ENCODE measurements around the gene RHBG. TPM values are rescaled to one million over a fixed set of nuclear protein-coding genes. Genes with fewer than 3 reads are reported as not detected.

The RHBG gene
- total RNA-seq, 3 donors from 2014 or later (not counting 1 experiment from before 2014, with no cell fraction given) = not detected

DNA sequence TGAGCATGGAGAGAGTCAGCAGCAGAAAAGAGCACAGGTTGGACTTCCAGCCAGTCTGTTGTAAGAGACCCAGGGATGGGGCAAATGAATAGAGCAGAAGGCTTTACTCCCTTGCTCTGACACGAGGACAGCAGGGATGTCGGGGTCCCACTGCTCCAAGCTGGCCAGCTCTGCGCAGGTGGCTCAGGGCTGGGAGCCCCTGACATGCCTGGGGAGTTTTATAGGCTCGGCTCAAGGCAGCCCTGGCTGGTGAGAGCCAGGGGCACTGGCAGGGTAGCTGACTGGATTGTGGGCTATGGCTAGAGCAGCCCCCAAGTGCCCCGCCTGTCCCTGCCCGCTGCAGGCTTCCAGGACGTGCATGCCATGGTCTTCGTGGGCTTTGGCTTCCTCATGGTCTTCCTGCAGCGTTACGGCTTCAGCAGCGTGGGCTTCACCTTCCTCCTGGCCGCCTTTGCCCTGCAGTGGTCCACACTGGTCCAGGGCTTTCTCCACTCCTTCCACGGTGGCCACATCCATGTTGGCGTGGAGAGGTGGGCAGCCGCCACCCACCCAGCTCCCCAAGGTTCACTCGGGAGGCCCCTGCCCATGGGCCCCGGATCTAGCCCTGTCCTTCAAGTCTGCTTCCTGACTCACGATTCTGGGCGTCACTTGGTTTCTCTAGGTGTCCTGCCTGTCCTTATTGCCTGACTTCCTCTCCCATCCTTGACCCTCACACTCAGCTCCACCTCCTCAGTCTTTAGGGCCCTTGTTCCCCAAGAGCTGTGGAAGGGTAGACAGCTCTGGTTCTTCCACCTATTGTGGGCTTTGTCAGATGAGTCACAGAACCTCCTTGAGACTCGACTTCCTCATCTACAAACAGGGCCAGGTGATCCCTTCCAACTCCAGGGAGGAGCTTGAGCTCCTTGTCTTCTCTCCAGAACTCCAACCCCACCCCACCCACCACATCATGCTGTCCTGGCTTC, 8.2 kb downstream of the RHBG start:
- Mint-ChIP-seq H3K4me3 (no peak overlapping the region), H3K4me1 (no peaks in the 10 kb centered on the region), H3K36me3 (no peaks in the 10 kb centered on the region), H3K27ac (no peak overlapping the region), H3K9me3 (no peaks in the 10 kb centered on the region), H3K27me3 (ENCODE audit: low read depth in 2 of 2) (peaks cover 7 to 9% of the 10 kb centered on the region in 2 donors)
- Histone ChIP-seq H3K4me1 (ENCODE audit: control insufficient read depth, insufficient read depth, low read length) (no peaks in the 10 kb centered on the region), H3K27me3 (ENCODE audit: control insufficient read depth, insufficient read depth, low read length) (no peaks in the 10 kb centered on the region), H3K36me3 (ENCODE audit: control insufficient read depth, insufficient read depth, low read length) (no peaks in the 10 kb centered on the region), H3K4me3 (ENCODE audit: low read length) (no peak overlapping the region), H3K27ac (ENCODE audit: low read length) (no peak overlapping the region), H3K9me3 (ENCODE audit: control insufficient read depth, insufficient read depth, low read length) (no peaks in the 10 kb centered on the region)
- ATAC-seq (no peak), DNase-seq (no peak)
- WGBS (ENCODE audit: insufficient coverage) = 61% methylated on average over 20 of the region's 20 CpGs
- intact Hi-C loops (cut with micrococcal nuclease) = no loop called here
- TF ChIP-seq, protein P1, sequence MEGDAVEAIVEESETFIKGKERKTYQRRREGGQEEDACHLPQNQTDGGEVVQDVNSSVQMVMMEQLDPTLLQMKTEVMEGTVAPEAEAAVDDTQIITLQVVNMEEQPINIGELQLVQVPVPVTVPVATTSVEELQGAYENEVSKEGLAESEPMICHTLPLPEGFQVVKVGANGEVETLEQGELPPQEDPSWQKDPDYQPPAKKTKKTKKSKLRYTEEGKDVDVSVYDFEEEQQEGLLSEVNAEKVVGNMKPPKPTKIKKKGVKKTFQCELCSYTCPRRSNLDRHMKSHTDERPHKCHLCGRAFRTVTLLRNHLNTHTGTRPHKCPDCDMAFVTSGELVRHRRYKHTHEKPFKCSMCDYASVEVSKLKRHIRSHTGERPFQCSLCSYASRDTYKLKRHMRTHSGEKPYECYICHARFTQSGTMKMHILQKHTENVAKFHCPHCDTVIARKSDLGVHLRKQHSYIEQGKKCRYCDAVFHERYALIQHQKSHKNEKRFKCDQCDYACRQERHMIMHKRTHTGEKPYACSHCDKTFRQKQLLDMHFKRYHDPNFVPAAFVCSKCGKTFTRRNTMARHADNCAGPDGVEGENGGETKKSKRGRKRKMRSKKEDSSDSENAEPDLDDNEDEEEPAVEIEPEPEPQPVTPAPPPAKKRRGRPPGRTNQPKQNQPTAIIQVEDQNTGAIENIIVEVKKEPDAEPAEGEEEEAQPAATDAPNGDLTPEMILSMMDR (IDR thresholded peaks at IDR 0.05) = no peak

DNA sequence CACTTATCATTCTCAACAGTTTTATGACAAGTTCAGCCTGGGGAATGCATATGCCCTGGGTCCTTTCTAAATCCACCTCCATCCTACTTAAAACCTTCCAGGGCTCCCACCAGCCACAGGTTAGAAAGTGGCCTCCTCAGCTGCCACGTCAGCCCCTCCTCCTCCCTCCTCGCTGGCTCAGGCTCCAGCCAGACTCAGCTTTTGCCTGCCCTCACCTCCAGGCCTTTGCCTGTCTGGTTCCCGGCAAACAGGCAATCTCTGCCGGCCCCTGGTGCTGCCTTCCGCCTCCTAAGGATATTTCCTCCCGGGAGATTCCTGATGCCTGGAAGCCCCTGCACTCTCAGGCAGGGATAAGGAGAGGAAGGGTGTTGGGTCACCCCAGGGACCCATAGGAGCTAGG, 9.5 kb downstream of the RHBG start:
- H3K27me3 ChIP-seq (ENCODE audit: control insufficient read depth, insufficient read depth, low read length) = no peaks in the 10 kb centered on the region
- H3K9me3 Mint-ChIP-seq = no peaks in the 10 kb centered on the region
- H3K9me3 ChIP-seq (ENCODE audit: control insufficient read depth, insufficient read depth, low read length) = no peaks in the 10 kb centered on the region
- intact Hi-C loops (cut with micrococcal nuclease) = no loop called here
- ATAC-seq (no peak), DNase-seq (no peak)
- H3K4me3 Mint-ChIP-seq = no peak overlapping the region
- no peaks in the 10 kb centered on the region for H3K4me1 ChIP-seq (ENCODE audit: control insufficient read depth, insufficient read depth, low read length)
- no peak overlapping the region for H3K4me3 ChIP-seq (ENCODE audit: low read length)
- no peak overlapping the region for H3K27ac ChIP-seq (ENCODE audit: low read length)
- no peak overlapping the region for H3K27ac Mint-ChIP-seq
- H3K36me3 ChIP-seq (ENCODE audit: control insufficient read depth, insufficient read depth, low read length) = no peaks in the 10 kb centered on the region
- 91% methylated on average over 6 of the region's 6 CpGs for WGBS (ENCODE audit: insufficient coverage)
- no peaks in the 10 kb centered on the region for H3K36me3 Mint-ChIP-seq
- no peaks in the 10 kb centered on the region for H3K4me1 Mint-ChIP-seq
- TF ChIP-seq, protein P1 (IDR thresholded peaks at IDR 0.05) = no peak
- peaks cover 0 to 6% of the 10 kb centered on the region in 2 donors for H3K27me3 Mint-ChIP-seq (ENCODE audit: low read depth in 2 of 2)

DNA sequence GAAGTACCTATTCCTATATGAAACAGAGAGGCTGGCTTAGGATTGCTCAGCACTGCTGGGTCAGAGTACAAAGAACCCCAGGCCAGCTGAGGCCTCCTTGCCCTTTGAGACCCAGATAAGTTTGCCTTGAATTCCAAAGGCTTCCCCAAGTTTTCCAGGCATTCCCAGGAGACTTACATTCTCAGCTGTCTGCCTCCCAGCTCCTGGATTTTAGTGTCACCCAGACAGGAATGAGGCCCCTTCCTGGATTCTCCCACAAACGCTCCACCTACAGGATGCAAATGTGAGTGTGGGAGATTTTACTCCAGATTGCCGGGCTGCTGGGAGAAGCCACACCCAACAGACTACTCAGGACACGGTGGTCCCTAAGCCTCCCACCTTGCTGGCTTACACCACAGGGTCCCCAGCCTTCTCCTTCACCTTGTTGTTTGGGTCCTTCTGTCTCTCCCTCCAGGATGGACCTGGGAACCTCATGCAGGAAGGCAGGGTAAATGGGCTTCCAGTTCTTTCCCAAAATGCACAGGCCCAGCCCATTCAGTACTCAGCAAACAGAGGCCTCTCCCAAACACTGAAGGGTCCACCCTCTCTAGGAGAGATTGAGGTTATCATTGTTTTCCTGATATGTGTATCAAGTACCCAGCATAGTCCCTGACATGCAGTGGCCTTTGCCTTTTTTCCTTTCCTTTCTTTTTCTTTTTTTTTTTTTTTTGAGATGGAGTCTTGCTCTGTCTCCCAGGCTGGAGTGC, 10.6 kb downstream of the RHBG start:
- Histone ChIP-seq H3K9me3 (ENCODE audit: control insufficient read depth, insufficient read depth, low read length) (no peaks in the 10 kb centered on the region), H3K36me3 (ENCODE audit: control insufficient read depth, insufficient read depth, low read length) (no peaks in the 10 kb centered on the region), H3K27me3 (ENCODE audit: control insufficient read depth, insufficient read depth, low read length) (no peaks in the 10 kb centered on the region), H3K27ac (ENCODE audit: low read length) (no peak overlapping the region), H3K4me3 (ENCODE audit: low read length) (no peak overlapping the region), H3K4me1 (ENCODE audit: control insufficient read depth, insufficient read depth, low read length) (no peaks in the 10 kb centered on the region)
- TF ChIP-seq, protein P1 (IDR thresholded peaks at IDR 0.05) = no peak
- H3K4me1 Mint-ChIP-seq = no peaks in the 10 kb centered on the region
- intact Hi-C loops (cut with micrococcal nuclease) = no loop called here
- H3K4me3 Mint-ChIP-seq = no peak overlapping the region
- DNase-seq = no peak
- H3K27me3 Mint-ChIP-seq (ENCODE audit: low read depth in 2 of 2) = peaks cover 0 to 6% of the 10 kb centered on the region in 2 donors
- no peak overlapping the region for H3K27ac Mint-ChIP-seq
- 78% methylated on average over 1 of the region's 3 CpGs for WGBS (ENCODE audit: insufficient coverage)
- H3K9me3 Mint-ChIP-seq = no peaks in the 10 kb centered on the region
- no peak for ATAC-seq
- no peaks in the 10 kb centered on the region for H3K36me3 Mint-ChIP-seq
